HEK293T (cell line): Measurements from ENCODE around the gene WWTR1.

Experiments
- CTCF ChIA-PET: fragments of 350-600 bp; formaldehyde crosslinking; extraction: SDS; loops from one replicate; lab custom pipeline; 2021; ENCODE audit warnings: antibody characterized with exemption, inconsistent platforms; lab: Yijun Ruan, JAX
- POLR2A ChIA-PET: fragments of 350-600 bp; formaldehyde crosslinking; extraction: SDS; loops from one replicate; lab custom pipeline; 2020; ENCODE audit warnings: antibody characterized with exemption, inconsistent platforms; lab: Yijun Ruan, JAX
- DNase-seq: peaks from one replicate; pipeline ENCODE4 v3.0.0; 2012; ENCODE audit warnings: mixed read lengths; ENCODE audit errors: extremely low spot score
- ARNT ChIP-seq: fragments of 450-650 bp; IDR thresholded peaks from 2 replicates; pipeline ENCODE4 v1.6.1; 2017; ENCODE audit warnings: mild to moderate bottlenecking
- BHLHE40 ChIP-seq: fragments of 450-650 bp; IDR thresholded peaks from 2 replicates; pipeline ENCODE4 v1.6.1; 2016; ENCODE audit warnings: mild to moderate bottlenecking, moderate library complexity, borderline replicate concordance
- CTBP1 ChIP-seq: fragments of 450-650 bp; IDR thresholded peaks from 2 replicates; pipeline ENCODE4 v1.6.1; 2016; ENCODE audit warnings: borderline replicate concordance
- ELF4 ChIP-seq: fragments of 450-650 bp; IDR thresholded peaks from 2 replicates; pipeline ENCODE4 v1.6.1; 2017; ENCODE audit warnings: antibody characterized with exemption
- FOXA1 ChIP-seq: fragments of 450-650 bp; IDR thresholded peaks from 2 replicates; pipeline ENCODE4 v1.6.1; 2016; ENCODE audit warnings: mild to moderate bottlenecking
- FOXK2 ChIP-seq: fragments of 450-650 bp; IDR thresholded peaks from 2 replicates; pipeline ENCODE4 v1.6.1; 2016; ENCODE audit warnings: mild to moderate bottlenecking
- FOXM1 ChIP-seq: fragments of 450-650 bp; IDR thresholded peaks from 2 replicates; pipeline ENCODE4 v1.6.1; 2017; ENCODE audit warnings: mild to moderate bottlenecking, borderline replicate concordance
- HDGF ChIP-seq: fragments of 450-650 bp; IDR thresholded peaks from 2 replicates; pipeline ENCODE4 v1.6.1; 2017; ENCODE audit warnings: antibody characterized with exemption, borderline replicate concordance
- L3MBTL2 ChIP-seq: fragments of 450-650 bp; conservative IDR thresholded peaks from 2 replicates; pipeline ENCODE4 v1.6.1; 2016; ENCODE audit warnings: mild to moderate bottlenecking
- LEF1 ChIP-seq: fragments of 450-650 bp; IDR thresholded peaks from 2 replicates; pipeline ENCODE4 v1.6.1; 2017; ENCODE audit warnings: mild to moderate bottlenecking, borderline replicate concordance
- NFRKB ChIP-seq: fragments of 450-650 bp; IDR thresholded peaks from 2 replicates; pipeline ENCODE4 v1.6.1; 2016; ENCODE audit warnings: mild to moderate bottlenecking, moderate library complexity
- SP1 ChIP-seq: fragments of 450-650 bp; IDR thresholded peaks from 2 replicates; pipeline ENCODE4 v1.6.1; 2017
- SUZ12 ChIP-seq: fragments of 450-650 bp; IDR thresholded peaks from 2 replicates; pipeline ENCODE4 v1.6.1; 2016; ENCODE audit warnings: mild to moderate bottlenecking
- TARDBP ChIP-seq: fragments of 450-650 bp; IDR thresholded peaks from 2 replicates; pipeline ENCODE4 v1.6.1; 2016
- ZNF384 ChIP-seq: fragments of 450-650 bp; IDR thresholded peaks from 2 replicates; pipeline ENCODE4 v1.6.1; 2016
- TF ChIP-seq, protein P1 (sequence below): fragments of 450-650 bp; IDR thresholded peaks from 2 replicates; pipeline ENCODE4 v1.6.1; 2016

Gene WWTR1

DNA sequence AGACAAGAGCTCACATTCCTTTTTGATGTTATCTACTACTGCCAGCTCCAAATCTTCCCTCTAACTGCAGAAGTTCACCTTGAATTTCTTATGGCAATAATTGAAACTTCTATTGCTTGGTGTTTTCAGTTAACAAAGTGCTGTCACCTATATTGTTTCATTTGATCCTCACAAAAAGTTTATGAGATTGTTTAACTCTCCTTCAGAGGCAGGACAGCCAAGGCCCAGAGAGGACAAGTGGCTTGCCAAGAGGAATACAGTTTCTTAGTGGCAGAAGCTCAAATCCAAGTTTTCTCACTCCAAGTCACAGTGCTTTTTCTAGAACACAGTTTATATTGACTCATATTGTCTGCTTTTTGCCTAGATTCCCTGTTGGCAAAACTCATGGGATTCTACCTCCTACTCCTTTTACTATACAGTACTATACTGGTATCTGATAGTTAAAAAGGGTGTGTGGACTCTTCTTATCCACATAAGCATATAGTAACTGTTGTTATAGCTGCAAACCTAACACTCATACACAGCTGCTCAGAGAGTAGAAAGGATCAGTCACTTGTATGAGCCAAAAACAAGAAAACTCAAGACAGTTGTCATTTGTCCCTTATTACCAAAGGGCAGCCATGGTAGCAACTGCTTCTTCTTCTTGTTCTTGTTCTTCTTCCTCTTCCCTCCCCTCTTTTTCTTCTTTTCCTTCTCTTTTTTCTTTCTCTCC is 167.4 kb downstream of the WWTR1 start:
- TF ChIP-seq SUZ12 (no peak), SP1 (no peak), ELF4 (no peak), HDGF (no peak), BHLHE40 (no peak), ZNF384 (no peak), NFRKB (no peak), FOXM1 (no peak)
- DNase-seq = no peak
- ChIA-PET CTCF (interaction anchor here (0.6 to 0.9 kb wide), 4 partner anchors 23 to 530 kb away, joined by 3 to 5 read pairs (median 4); no protein-coding TSS in a partner anchor), POLR2A (no interaction called here)

DNA sequence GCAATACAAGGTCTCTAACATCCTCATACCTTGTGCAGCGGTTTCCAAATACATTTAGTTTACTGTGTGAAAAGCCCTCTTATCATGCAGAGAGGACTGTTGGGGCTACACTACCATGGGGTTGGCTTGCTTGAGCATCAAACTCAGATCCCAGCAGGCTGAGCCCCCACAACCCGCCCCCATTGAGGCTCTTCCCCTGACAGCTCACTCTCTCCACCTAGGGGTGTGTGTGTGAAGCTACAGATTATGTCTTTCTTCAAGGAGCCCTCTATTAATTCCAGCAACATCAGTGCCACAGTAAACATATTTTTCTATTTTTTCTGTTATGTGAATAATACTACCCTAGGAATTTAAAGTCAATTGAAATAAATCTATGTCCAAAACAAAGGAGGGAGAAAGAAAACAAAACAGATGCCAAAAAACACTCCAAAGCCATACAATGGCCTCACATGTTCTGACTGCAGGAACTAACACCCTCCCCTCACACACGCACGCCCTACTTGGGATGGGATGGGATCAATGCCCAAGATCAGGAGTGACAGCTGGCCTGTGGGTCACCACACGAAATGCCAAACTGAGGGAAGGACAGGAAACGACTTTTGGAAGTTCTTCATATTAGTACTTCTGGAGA is 168.7 kb downstream of the WWTR1 start:
- CTCF ChIA-PET = interaction anchor here (0.7 to 1.3 kb wide), 3 partner anchors 41 to 249 kb away, joined by 3 to 4 read pairs (median 4); no protein-coding TSS in a partner anchor
- TF ChIP-seq ELF4 = no peak
- no peak for TF ChIP-seq SP1
- no peak for TF ChIP-seq HDGF
- no peak for TF ChIP-seq SUZ12
- TF ChIP-seq, protein P1, sequence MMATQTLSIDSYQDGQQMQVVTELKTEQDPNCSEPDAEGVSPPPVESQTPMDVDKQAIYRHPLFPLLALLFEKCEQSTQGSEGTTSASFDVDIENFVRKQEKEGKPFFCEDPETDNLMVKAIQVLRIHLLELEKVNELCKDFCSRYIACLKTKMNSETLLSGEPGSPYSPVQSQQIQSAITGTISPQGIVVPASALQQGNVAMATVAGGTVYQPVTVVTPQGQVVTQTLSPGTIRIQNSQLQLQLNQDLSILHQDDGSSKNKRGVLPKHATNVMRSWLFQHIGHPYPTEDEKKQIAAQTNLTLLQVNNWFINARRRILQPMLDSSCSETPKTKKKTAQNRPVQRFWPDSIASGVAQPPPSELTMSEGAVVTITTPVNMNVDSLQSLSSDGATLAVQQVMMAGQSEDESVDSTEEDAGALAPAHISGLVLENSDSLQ = no peak
- TF ChIP-seq FOXM1 = no peak
- TF ChIP-seq L3MBTL2 = no peak
- no peak for TF ChIP-seq ARNT
- no peak for TF ChIP-seq FOXK2
- no peak for TF ChIP-seq ZNF384
- no peak for TF ChIP-seq TARDBP
- TF ChIP-seq FOXA1 = no peak
- TF ChIP-seq NFRKB = no peak
- TF ChIP-seq BHLHE40 = no peak
- peak; percentile 54 for DNase-seq
- POLR2A ChIA-PET = interaction anchor here (0.5 kb wide), 1 partner anchor 104 kb away, joined by 3 read pairs; no protein-coding TSS in a partner anchor

DNA sequence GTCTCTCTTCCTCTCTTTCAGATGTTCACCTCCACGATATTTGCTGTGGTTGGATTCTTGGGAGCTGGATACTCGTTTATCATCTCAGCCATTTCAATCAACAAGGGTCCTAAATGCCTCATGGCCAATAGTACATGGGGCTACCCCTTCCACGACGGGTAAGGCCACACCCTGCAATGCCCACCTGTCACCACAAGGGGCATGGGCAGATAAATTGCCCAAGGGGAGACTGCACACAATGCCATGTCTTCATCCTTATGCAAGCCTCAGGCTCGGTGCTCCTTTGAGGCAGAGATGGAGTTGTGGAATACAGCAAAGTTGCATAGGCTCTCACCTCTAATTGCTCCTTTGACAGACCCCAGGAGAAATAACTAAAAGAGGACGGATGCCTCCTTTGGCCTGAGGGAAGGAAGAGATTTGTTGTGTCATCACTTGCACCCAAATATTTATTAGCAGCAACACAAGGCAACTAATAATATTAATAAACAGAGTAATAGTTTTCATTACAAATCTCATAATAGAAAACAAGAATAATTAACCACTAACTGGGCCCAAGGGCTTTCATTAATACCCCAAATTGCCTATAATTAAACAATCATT is 170.1 kb downstream of the WWTR1 start:
- ChIA-PET POLR2A (no interaction called here), CTCF (interaction anchor here (0.5 kb wide), 1 partner anchor 96 kb away, joined by 3 read pairs; no protein-coding TSS in a partner anchor)
- peak; percentile 43 for DNase-seq
- TF ChIP-seq HDGF (no peak), BHLHE40 (no peak)

DNA sequence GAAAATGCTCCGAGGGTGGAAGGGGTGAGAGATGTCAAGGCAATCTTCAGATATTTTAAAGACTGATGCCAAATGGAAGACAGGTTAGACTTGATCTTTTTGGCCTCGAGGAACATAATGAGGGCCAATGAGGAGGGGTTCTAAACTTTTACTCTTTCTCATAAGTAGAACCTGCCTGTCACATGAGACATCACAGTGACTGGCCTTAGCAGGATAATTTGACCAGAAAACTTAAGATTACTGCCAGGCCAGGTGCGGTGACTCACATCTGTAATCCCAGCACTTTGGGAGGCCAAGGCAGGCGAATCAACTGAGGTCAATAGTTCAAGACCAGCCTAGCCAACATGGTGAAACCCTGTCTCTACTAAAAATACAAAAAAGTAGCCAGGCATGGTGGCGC is 171.1 kb downstream of the WWTR1 start:
- DNase-seq = no peak
- POLR2A ChIA-PET = no interaction called here
- TF ChIP-seq LEF1 = no peak
- TF ChIP-seq HDGF = no peak
- TF ChIP-seq SUZ12 = no peak
- TF ChIP-seq ARNT = no peak
- no peak for TF ChIP-seq FOXM1
- no peak for TF ChIP-seq TARDBP
- no peak for TF ChIP-seq BHLHE40
- TF ChIP-seq FOXK2 = no peak
- no peak for TF ChIP-seq L3MBTL2
- TF ChIP-seq ZNF384 = no peak
- TF ChIP-seq FOXA1 = no peak
- TF ChIP-seq, protein P1 = no peak
- TF ChIP-seq CTBP1 = no peak
- CTCF ChIA-PET = interaction anchor here (0.6 kb wide), 1 partner anchor 1068 kb away, joined by 3 read pairs; no protein-coding TSS in a partner anchor

DNA sequence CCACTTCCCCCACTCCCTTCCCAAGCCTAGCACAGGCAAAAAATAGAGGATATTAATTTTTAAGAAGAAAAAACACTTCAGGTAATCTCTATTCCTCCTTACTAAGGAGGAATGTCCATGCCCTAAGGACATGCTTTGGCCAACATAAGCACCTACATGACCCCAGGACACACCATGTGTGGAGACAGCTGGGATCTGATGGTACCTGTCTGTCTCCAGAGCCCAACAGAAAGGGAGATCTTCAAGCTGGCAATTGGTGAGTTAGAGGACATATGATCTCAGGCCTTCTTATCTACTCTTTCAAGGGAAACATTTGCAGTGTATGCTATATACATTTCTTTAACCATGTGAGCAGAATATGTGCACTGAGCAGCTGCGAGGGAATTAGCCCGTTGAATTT is 176.3 kb downstream of the WWTR1 start:
- ChIA-PET CTCF (interaction anchor here (0.9 to 1.2 kb wide), 2 partner anchors 9 to 11 kb away, joined by 4 read pairs; no protein-coding TSS in a partner anchor), POLR2A (no interaction called here)
- DNase-seq = no peak
- TF ChIP-seq NFRKB (no peak), LEF1 (no peak), FOXM1 (no peak), HDGF (no peak), SUZ12 (no peak), ELF4 (no peak), CTBP1 (no peak), TARDBP (no peak), L3MBTL2 (no peak), ARNT (no peak), BHLHE40 (no peak), FOXK2 (no peak), ZNF384 (no peak), SP1 (no peak)
- TF ChIP-seq, protein P1 = no peak

DNA sequence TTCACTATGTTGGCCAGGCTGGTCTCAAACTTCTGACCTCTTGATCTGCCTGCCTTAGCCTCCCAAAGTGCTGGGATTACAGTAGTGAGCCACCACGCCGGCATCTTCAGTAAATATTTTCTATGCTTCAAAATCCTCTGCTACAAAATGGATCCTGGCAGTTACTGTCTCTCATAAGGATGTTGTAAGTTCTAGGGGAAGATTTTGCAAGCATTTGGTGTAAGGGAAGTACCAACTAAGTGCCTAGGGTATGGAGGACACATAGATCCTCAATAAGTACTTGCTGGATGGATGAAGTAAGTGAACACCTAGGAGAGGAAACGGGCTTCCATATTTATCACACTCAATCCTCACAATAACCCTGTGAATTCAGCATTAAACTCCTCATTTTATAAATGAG is 176.8 kb downstream of the WWTR1 start:
- DNase-seq = no peak
- CTCF ChIA-PET = interaction anchor here (0.7 to 1.4 kb wide), 6 partner anchors 8 to 459 kb away, joined by 3 to 4 read pairs (median 4); no protein-coding TSS in a partner anchor
- POLR2A ChIA-PET = no interaction called here
- no peak for TF ChIP-seq FOXK2
- TF ChIP-seq NFRKB = no peak
- TF ChIP-seq SUZ12 = no peak
- no peak for TF ChIP-seq LEF1
- no peak for TF ChIP-seq TARDBP
- TF ChIP-seq L3MBTL2 = no peak
- no peak for TF ChIP-seq HDGF
- TF ChIP-seq, protein P1 = no peak
